ENCODE measurements around the gene MVB12B. TPM values are rescaled to one million over a fixed set of nuclear protein-coding genes. Genes with fewer than 3 reads are reported as not detected.

Gene MVB12B
- total RNA-seq, 1 experiment from 2014 or later: 5.8 TPM

DNA sequence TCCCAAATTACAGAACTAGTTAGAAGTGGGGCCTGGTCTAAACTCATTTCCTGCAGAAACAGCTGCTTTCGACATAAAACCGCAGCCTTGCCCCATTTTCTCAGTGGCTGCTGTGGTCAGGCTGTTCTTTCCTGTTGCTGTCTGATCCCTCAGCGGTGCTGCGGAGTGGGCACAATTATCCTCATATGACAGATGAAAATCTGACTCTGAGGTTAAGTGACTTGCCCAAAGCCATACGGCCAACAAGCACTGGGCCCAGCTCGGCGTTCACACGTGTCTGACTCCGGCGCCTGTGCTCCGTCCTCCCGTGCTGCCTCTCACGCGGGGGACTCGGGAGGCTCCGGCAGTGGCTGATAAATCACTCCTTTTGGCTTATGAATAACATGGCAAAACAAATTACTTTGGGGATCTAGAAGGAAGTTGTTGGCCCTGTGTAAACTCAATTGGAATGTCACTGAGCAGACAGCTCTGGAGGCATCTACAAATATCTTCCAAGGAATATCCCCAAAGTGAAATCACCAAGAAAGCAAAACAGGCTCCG, 144.5 kb downstream of the MVB12B start:
- H4K8ac ChIP-seq (replicated peaks; ENCODE audit: insufficient read length, low read depth, low read length): no peak overlapping the region
- Mint-ChIP-seq H3K4me3 (no peak overlapping the region), H3K9me3 (no peaks in the 10 kb centered on the region; a peak in 1 of 5 replicates), H3K36me3 (ENCODE audit: insufficient read depth in 1 of 3, low read depth in 3 of 3) (no peaks in the 10 kb centered on the region; a peak in 1 of 7 replicates), H3K4me1 (peaks cover 16 to 34% of the 10 kb centered on the region in 2 experiments), H3K27me3 (ENCODE audit: low read depth) (no peaks in the 10 kb centered on the region; the same call in 1 of the 2 replicates), H3K27ac (peak overlapping the region; percentile 20 to 79 (median 33); a peak in 3 of 7 replicates)
- H3K4me1 ChIP-seq (ENCODE audit: insufficient read depth, low read length): no peaks in the 10 kb centered on the region; the same call in 1 of the 2 replicates
- H3K18ac ChIP-seq (ENCODE audit: insufficient read length, low read depth, low read length): no peak overlapping the region
- H2BK12ac ChIP-seq (ENCODE audit: insufficient read length, low read depth, low read length): no peak overlapping the region
- no peak overlapping the region for H2BK15ac ChIP-seq (ENCODE audit: low read depth, low read length)
- WGBS (ENCODE audit: extremely low coverage, insufficient read length, low lambda C conversion rate): no CpG with 5 or more reads among the region's 17 CpGs
- H4K20me1 ChIP-seq (ENCODE audit: control insufficient read depth, insufficient read depth, insufficient read length): no peaks in the 10 kb centered on the region
- no peak overlapping the region for H3K23ac ChIP-seq (ENCODE audit: insufficient read length, low read depth, low read length)
- no peak overlapping the region for H2BK5ac ChIP-seq (ENCODE audit: insufficient read length, low read length)
- no peaks in the 10 kb centered on the region for H3K79me2 ChIP-seq (ENCODE audit: insufficient read depth, low read length)
- H3K4ac ChIP-seq (ENCODE audit: low read depth, low read length): no peak overlapping the region
- H4K5ac ChIP-seq (ENCODE audit: insufficient read length, low read depth, low read length): no peak overlapping the region
- H3K27me3 ChIP-seq (ENCODE audit: insufficient read depth, low read length): no peaks in the 10 kb centered on the region
- DNase-seq: no peak
- H3K23me2 ChIP-seq (ENCODE audit: insufficient read length, low read depth, low read length, poor library complexity, severe bottlenecking): no peaks in the 10 kb centered on the region
- H3K56ac ChIP-seq (ENCODE audit: insufficient read length, low read depth, low read length): no peak overlapping the region
- TF ChIP-seq, protein P1, sequence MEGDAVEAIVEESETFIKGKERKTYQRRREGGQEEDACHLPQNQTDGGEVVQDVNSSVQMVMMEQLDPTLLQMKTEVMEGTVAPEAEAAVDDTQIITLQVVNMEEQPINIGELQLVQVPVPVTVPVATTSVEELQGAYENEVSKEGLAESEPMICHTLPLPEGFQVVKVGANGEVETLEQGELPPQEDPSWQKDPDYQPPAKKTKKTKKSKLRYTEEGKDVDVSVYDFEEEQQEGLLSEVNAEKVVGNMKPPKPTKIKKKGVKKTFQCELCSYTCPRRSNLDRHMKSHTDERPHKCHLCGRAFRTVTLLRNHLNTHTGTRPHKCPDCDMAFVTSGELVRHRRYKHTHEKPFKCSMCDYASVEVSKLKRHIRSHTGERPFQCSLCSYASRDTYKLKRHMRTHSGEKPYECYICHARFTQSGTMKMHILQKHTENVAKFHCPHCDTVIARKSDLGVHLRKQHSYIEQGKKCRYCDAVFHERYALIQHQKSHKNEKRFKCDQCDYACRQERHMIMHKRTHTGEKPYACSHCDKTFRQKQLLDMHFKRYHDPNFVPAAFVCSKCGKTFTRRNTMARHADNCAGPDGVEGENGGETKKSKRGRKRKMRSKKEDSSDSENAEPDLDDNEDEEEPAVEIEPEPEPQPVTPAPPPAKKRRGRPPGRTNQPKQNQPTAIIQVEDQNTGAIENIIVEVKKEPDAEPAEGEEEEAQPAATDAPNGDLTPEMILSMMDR (conservative IDR thresholded peaks at IDR 0.05): no peak
- H3K9me3 ChIP-seq (ENCODE audit: control insufficient read depth, low read depth, low read length): no peaks in the 10 kb centered on the region
- no peak overlapping the region for H2AK5ac ChIP-seq (ENCODE audit: insufficient read length, low read length)
- no peak overlapping the region for H2AFZ ChIP-seq (ENCODE audit: low read length)
- no peak overlapping the region for H3K4me2 ChIP-seq (ENCODE audit: insufficient read depth, insufficient read length, low read length)
- H4K91ac ChIP-seq (ENCODE audit: insufficient read length, low read depth, low read length): no peak overlapping the region
- no peak overlapping the region; the same call in 1 of the 2 replicates for H3K14ac ChIP-seq (ENCODE audit: insufficient read depth, low read length)
- H3K79me1 ChIP-seq (ENCODE audit: insufficient read depth, low read depth, low read length, poor library complexity, severe bottlenecking): no peaks in the 10 kb centered on the region
- no peak overlapping the region for H2BK20ac ChIP-seq (ENCODE audit: low read depth, low read length, poor library complexity, severe bottlenecking)
- no peak overlapping the region for H2BK120ac ChIP-seq (ENCODE audit: low read depth, low read length, poor library complexity, severe bottlenecking)
- H3T11ph ChIP-seq (ENCODE audit: low read length): no peak overlapping the region
- H3K27ac ChIP-seq (ENCODE audit: insufficient read length, low read depth, low read length): no peak overlapping the region
- H3K9ac ChIP-seq (ENCODE audit: extremely low read depth, insufficient read length, low read length): no peak overlapping the region
